Fibroblast of villous mesenchyme (primary cell): ENCODE results near the gene SGSM1. TPM values are rescaled to one million over a fixed set of nuclear protein-coding genes. Genes with fewer than 3 reads are reported as not detected.

Source experiments
- DNase-seq: peaks from one replicate; pipeline ENCODE4 v3.0.0-alpha.2; 2010; ENCODE audit warnings: low read depth
- H3K4me3 ChIP-seq: 2 replicates; pipeline ENCODE4 v1.5.1; 2011; ENCODE audit warnings: low read depth, mild to moderate bottlenecking, low read length
- CTCF ChIP-seq: IDR thresholded peaks from 2 replicates; pipeline ENCODE4 v1.5.1; 2012; ENCODE audit warnings: low read depth, mild to moderate bottlenecking, low read length; ENCODE audit not compliant: insufficient read depth
- total RNA-seq: library from RNA; depleted of rRNA; stranded (reverse); fragments of >200 nt; gene quantifications from 2 replicates; pipeline ENCODE4 v1.2.3, GENCODE V29; 2012

SGSM1 gene
- total RNA-seq, 1 donor: not detected

- no peak for DNase-seq
- TF ChIP-seq CTCF: no peak
- H3K4me3 ChIP-seq: no peak overlapping the region
These were observed 65.7 kb downstream of the SGSM1 start for GRCh38 chr22:24871611-24872205.

- no peak overlapping the region for H3K4me3 ChIP-seq
- no peak for TF ChIP-seq CTCF
- no peak for DNase-seq
These were observed 67.2 kb downstream of the SGSM1 start for GRCh38 chr22:24873226-24873625.

GRCh38 chr22:24875862-24876506 lies 70.0 kb downstream of the SGSM1 start:
- H3K4me3 ChIP-seq: no peak overlapping the region
- DNase-seq: peak; percentile 40
- TF ChIP-seq CTCF: no peak

GRCh38 chr22:24876700-24877099 lies 70.7 kb downstream of the SGSM1 start:
- DNase-seq: no peak
- H3K4me3 ChIP-seq: no peak overlapping the region
- no peak for TF ChIP-seq CTCF

GRCh38 chr22:24878969-24879368 lies 73.0 kb downstream of the SGSM1 start:
- no peak for TF ChIP-seq CTCF
- no peak for DNase-seq

GRCh38 chr22:24883432-24883831 lies 77.4 kb downstream of the SGSM1 start:
- DNase-seq: no peak
- TF ChIP-seq CTCF: no peak
- no peak overlapping the region for H3K4me3 ChIP-seq

More at GRCh38 chr22:24878969-24879368, 73.0 kb downstream of the SGSM1 start:
- H3K4me3 ChIP-seq: no peak overlapping the region
